GM12878 (cell line): ENCODE measurements around the gene SLC22A12. TPM values are rescaled to one million over a fixed set of nuclear protein-coding genes. Genes with fewer than 3 reads are reported as not detected.

Experiments
- ATAC-seq: fragments of 200-7000 bp; cut with Tn5 transposase; 3 replicates; pipeline ENCODE4 v1.9.1; 2020; ENCODE audit warnings: mild to moderate bottlenecking, moderate library complexity
- BruUV-seq: library from RNA; stranded (reverse); fragments of 400-500 nt; replicated peaks from 2 replicates; lab custom pipeline; 2021; lab: Mats Ljungman, UMichigan
- CTCF ChIA-PET: fragments of 300-600 bp; sonication (Branson Sonifier 250); formaldehyde crosslinking; extraction: SDS; loops from one replicate; lab custom pipeline; 2021; ENCODE audit warnings: inconsistent platforms; lab: Yijun Ruan, JAX
- POLR2A ChIA-PET: fragments of 350-600 bp; formaldehyde crosslinking; extraction: SDS; loops from one replicate; lab custom pipeline; 2021; ENCODE audit warnings: inconsistent platforms; lab: Charles Lee
- RAD21 ChIA-PET: fragments of 300-600 bp; sonication (Branson Sonifier 250); formaldehyde crosslinking; loops from one replicate; lab custom pipeline; 2023; ENCODE audit warnings: antibody characterized with exemption; ENCODE audit not compliant: unreplicated experiment; lab: Charles Lee
- SMC1A ChIA-PET: fragments of 300-600 bp; sonication (Branson Sonifier 250); formaldehyde crosslinking; loops from one replicate; lab custom pipeline; 2023; ENCODE audit not compliant: unreplicated experiment, uncharacterized antibody; lab: Charles Lee
- DNase-seq: peaks from one replicate; pipeline ENCODE4 v3.0.0-alpha.2; 2011; ENCODE audit warnings: low read depth, low spot score
- FAIRE-seq: peaks from 3 replicates; lab custom pipeline; 2011; peaks lifted over from hg19 to GRCh38; lab: Jason Lieb, UNC
- H2AFZ ChIP-seq: 2 replicates; pipeline ENCODE4 v1.6.0; 2011; ENCODE audit warnings: low read depth, low read length, control low read depth; ENCODE audit not compliant: control insufficient read depth
- H3K27ac ChIP-seq: 2 replicates; pipeline ENCODE4 v1.5.1; 2011; ENCODE audit warnings: control low read depth; ENCODE audit not compliant: control insufficient read depth, insufficient read depth
- H3K27me3 ChIP-seq, 2 experiments: replicated peaks in 1 of 2; 2 replicates each; pipeline versions ENCODE4 v1.6.0 to v1.6.1; 2011; ENCODE audit warnings: low read length in 1 of 2; ENCODE audit not compliant: control insufficient read depth in 2 of 2, insufficient read depth in 2 of 2
- H3K36me3 ChIP-seq, 2 experiments: 2 replicates each; pipeline ENCODE4 v1.5.1; 2011; ENCODE audit warnings: low read length in 1 of 2; ENCODE audit not compliant: control insufficient read depth in 2 of 2, insufficient read depth in 2 of 2
- H3K4me1 ChIP-seq: 2 replicates; pipeline ENCODE4 v1.6.1; 2011; ENCODE audit warnings: mild to moderate bottlenecking, low read length, moderate library complexity, mixed read lengths; ENCODE audit not compliant: control insufficient read depth, insufficient read depth
- H3K4me2 ChIP-seq: 2 replicates; pipeline ENCODE4 v1.6.0; 2011; ENCODE audit warnings: control low read depth; ENCODE audit not compliant: control insufficient read depth, insufficient read depth
- H3K4me3 ChIP-seq: fragments of 200-600 bp; sonication (generic); 2 replicates; pipeline ENCODE4 v1.5.1; 2016
- H3K79me2 ChIP-seq: 2 replicates; pipeline ENCODE4 v1.6.0; 2011; ENCODE audit warnings: low read length; ENCODE audit not compliant: control insufficient read depth, insufficient read depth
- H3K9ac ChIP-seq: 2 replicates; pipeline ENCODE4 v1.8.0; 2011; ENCODE audit warnings: low read length, control low read depth, mixed read lengths; ENCODE audit not compliant: control insufficient read depth, insufficient read depth
- H3K9me3 ChIP-seq: replicated peaks from 3 replicates; pipeline ENCODE4 v1.5.1; 2011; ENCODE audit warnings: mild to moderate bottlenecking, low read length; ENCODE audit not compliant: control insufficient read depth, insufficient read depth
- H4K20me1 ChIP-seq: 2 replicates; pipeline ENCODE4 v1.6.0; 2011; ENCODE audit not compliant: control insufficient read depth, insufficient read depth
- CEBPB ChIP-seq, 2 experiments: fragments of 150-350 bp in 1 of 2; IDR thresholded peaks; 2 replicates each; pipeline ENCODE4 v1.6.1; 2012 to 2014; ENCODE audit warnings: low read depth in 2 of 2, low read length in 2 of 2, borderline replicate concordance in 1 of 2, inconsistent platforms in 1 of 2
- CHD4 ChIP-seq: fragments of 200-600 bp; sonication (generic); IDR thresholded peaks from 2 replicates; pipeline ENCODE4 v1.6.1; 2016; ENCODE audit warnings: mild to moderate bottlenecking
- EZH2 ChIP-seq: IDR thresholded peaks from 2 replicates; pipeline ENCODE4 v1.6.1; 2012; ENCODE audit warnings: low read depth, mild to moderate bottlenecking, control low read depth, inconsistent platforms, low read length, borderline replicate concordance; ENCODE audit not compliant: control insufficient read depth
- JUND ChIP-seq: IDR thresholded peaks from 2 replicates; pipeline ENCODE4 v1.6.1; 2012; ENCODE audit warnings: low read depth, mild to moderate bottlenecking, low read length, improper control_type of control experiment, moderate library complexity
- NR2C1 ChIP-seq: fragments of 450-650 bp; IDR thresholded peaks from 2 replicates; pipeline ENCODE4 v1.6.1; 2017; ENCODE audit warnings: antibody characterized with exemption, mild to moderate bottlenecking, moderate library complexity
- SMAD5 ChIP-seq: IDR thresholded peaks from 2 replicates; pipeline ENCODE4 v1.6.1; 2016; ENCODE audit warnings: antibody characterized with exemption, low read depth
- STAT1 ChIP-seq: fragments of 450-650 bp; conservative IDR thresholded peaks from 2 replicates; pipeline ENCODE4 v1.6.1; 2014; ENCODE audit warnings: antibody characterized with exemption, mild to moderate bottlenecking
- TCF7 ChIP-seq: IDR thresholded peaks from 2 replicates; pipeline ENCODE4 v1.6.1; 2014; ENCODE audit warnings: antibody characterized with exemption, borderline replicate concordance
- ZSCAN29 ChIP-seq: fragments of 450-650 bp; IDR thresholded peaks from 2 replicates; pipeline ENCODE4 v1.6.1; 2017; ENCODE audit warnings: mild to moderate bottlenecking, moderate library complexity
- WGBS: methylation state at CpG from one replicate; pipeline ENCODE4 v1.1.6; 2016; ENCODE audit warnings: low lambda C conversion rate; ENCODE audit not compliant: insufficient replicate concordance, insufficient coverage; ENCODE audit errors: missing lambda C conversion rate; 5-methylcytosine and 5-hydroxymethylcytosine counted together
- in situ Hi-C: fragments of 300-500 bp; cut with MboI; formaldehyde crosslinking; loops from 9 replicates; pipeline ENCODE4 v1.14.3; 2018; ENCODE audit warnings: mixed read lengths
- intact Hi-C: fragments of 100-400 bp; cut with micrococcal nuclease; formaldehyde crosslinking; loops from one replicate; pipeline ENCODE4 v1.14.2; 2022; ENCODE audit not compliant: unreplicated experiment
- polyA plus RNA-seq, 11 experiments: library from polyadenylated mRNA; depleted of rRNA in 4 of 11; unstranded in 6 of 11; stranded (reverse) in 5 of 11; fragments of >200 nt; fragmentation: Nextera tagmentation in 4 of 11; fragmentation: Illumina TruSeq in 1 of 11; extraction: Ambion mirVana in 4 of 11; extraction: Trizol in 1 of 11; gene quantifications; 1 replicate in 1 of 11; 2 replicates in 10 of 11; pipeline versions ENCODE4 v1.2.1 to v1.2.3, GENCODE V29; 2011 to 2016; ENCODE audit warnings: inconsistent platforms in 2 of 11, missing spikeins in 2 of 11, low read depth in 1 of 11
- total RNA-seq, 4 experiments: library from RNA; depleted of rRNA in 3 of 4; stranded (reverse); fragments of >200 nt in 3 of 4; fragmentation: Illumina TruSeq in 1 of 4; extraction: Trizol in 1 of 4; gene quantifications; 2 replicates each; pipeline versions ENCODE4 v1.2.1 to v1.2.3, GENCODE V29; 2013 to 2021
- TF ChIP-seq, protein P1 (sequence below): fragments of 450-650 bp; IDR thresholded peaks from 2 replicates; pipeline ENCODE4 v1.6.1; 2018; ENCODE audit warnings: borderline replicate concordance, mild to moderate bottlenecking; ENCODE audit not compliant: partially characterized antibody
- TF ChIP-seq, protein P2 (sequence below): IDR thresholded peaks from 2 replicates; pipeline ENCODE4 v1.6.1; 2011; ENCODE audit warnings: borderline replicate concordance, low read depth, mild to moderate bottlenecking, moderate library complexity, low read length; ENCODE audit not compliant: insufficient read depth, poor library complexity, severe bottlenecking

Gene SLC22A12
- total and polyA plus RNA-seq, 10 of the 15 experiments (the other 5 are each of a cell fraction or from before 2014, with no cell fraction given) = not detected

DNA sequence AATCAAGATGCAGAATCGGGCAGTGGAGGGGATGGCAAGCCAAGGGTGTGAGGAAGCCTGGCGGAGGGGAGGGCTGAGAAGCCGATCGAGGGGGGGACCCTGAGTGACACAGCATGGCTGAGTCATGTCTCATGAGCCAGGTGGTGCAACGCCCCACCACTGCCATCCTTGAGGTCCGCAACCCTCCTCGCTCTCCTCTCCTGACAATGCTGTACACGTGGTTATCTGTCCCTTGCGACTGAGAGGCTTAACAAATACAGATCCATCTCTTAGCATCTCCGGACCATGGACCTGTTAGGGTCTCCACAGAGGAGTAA lies 14.2 kb downstream of the SLC22A12 start:
- intact Hi-C loops = no loop called here
- no peak overlapping the region for H3K27ac ChIP-seq
- ChIA-PET POLR2A (no interaction called here), CTCF (interaction anchor here (1.0 kb wide), 1 partner anchor 83 kb away, joined by 3 read pairs; no protein-coding TSS in a partner anchor), SMC1A (no interaction called here), RAD21 (no interaction called here)
- 5% methylated on average over 10 of the region's 10 CpGs for WGBS
- BruUV-seq = no TSS peak
- H3K36me3 ChIP-seq = no peaks in the 10 kb centered on the region
- no peak overlapping the region for H3K9ac ChIP-seq
- H3K27me3 ChIP-seq = no peaks in the 10 kb centered on the region
- FAIRE-seq (no peak), DNase-seq (no peak), ATAC-seq (no peak)
- TF ChIP-seq EZH2 (no peak), TCF7 (no peak), STAT1 (no peak), CHD4 (no peak), SMAD5 (no peak), NR2C1 (no peak), JUND (no peak), ZSCAN29 (no peak), CEBPB (IDR thresholded peaks at IDR 0.05; ENCODE audit: borderline replicate concordance in 1 of 2, low read depth in 2 of 2, low read length in 2 of 2) (no peak)
- TF ChIP-seq, protein P1, sequence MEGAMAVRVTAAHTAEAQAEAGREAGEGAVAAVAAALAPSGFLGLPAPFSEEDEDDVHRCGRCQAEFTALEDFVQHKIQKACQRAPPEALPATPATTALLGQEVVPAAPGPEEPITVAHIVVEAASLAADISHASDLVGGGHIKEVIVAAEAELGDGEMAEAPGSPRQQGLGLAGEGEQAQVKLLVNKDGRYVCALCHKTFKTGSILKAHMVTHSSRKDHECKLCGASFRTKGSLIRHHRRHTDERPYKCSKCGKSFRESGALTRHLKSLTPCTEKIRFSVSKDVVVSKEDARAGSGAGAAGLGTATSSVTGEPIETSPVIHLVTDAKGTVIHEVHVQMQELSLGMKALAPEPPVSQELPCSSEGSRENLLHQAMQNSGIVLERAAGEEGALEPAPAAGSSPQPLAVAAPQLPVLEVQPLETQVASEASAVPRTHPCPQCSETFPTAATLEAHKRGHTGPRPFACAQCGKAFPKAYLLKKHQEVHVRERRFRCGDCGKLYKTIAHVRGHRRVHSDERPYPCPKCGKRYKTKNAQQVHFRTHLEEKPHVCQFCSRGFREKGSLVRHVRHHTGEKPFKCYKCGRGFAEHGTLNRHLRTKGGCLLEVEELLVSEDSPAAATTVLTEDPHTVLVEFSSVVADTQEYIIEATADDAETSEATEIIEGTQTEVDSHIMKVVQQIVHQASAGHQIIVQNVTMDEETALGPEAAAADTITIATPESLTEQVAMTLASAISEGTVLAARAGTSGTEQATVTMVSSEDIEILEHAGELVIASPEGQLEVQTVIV = no peak
- TF ChIP-seq, protein P2, sequence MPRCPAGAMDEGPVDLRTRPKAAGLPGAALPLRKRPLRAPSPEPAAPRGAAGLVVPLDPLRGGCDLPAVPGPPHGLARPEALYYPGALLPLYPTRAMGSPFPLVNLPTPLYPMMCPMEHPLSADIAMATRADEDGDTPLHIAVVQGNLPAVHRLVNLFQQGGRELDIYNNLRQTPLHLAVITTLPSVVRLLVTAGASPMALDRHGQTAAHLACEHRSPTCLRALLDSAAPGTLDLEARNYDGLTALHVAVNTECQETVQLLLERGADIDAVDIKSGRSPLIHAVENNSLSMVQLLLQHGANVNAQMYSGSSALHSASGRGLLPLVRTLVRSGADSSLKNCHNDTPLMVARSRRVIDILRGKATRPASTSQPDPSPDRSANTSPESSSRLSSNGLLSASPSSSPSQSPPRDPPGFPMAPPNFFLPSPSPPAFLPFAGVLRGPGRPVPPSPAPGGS = no peak
- no peak overlapping the region for H2AFZ ChIP-seq
- in situ Hi-C loops = no loop called here
- no peaks in the 10 kb centered on the region for H3K9me3 ChIP-seq
- no peak overlapping the region for H3K4me2 ChIP-seq
- H3K79me2 ChIP-seq = no peaks in the 10 kb centered on the region
- H3K4me3 ChIP-seq = no peak overlapping the region
- H4K20me1 ChIP-seq = no peaks in the 10 kb centered on the region
- H3K4me1 ChIP-seq = no peaks in the 10 kb centered on the region
